Spinal cord (tissue), 10 donors: ENCODE measurements around the gene OR10V1. TPM values are rescaled to one million over a fixed set of nuclear protein-coding genes. Genes with fewer than 3 reads are reported as not detected.
"Not testable (repeated sequence)": the region's sequence is repeated elsewhere in the genome, so short reads cannot be mapped to it uniquely, and the experiment has no call there.

Experiments used
- DNase-seq, 6 donors: peaks; one replicate each; pipeline versions ENCODE4 v3.0.0 to v3.0.0-alpha.2; 2013 to 2015; ENCODE audit warnings: low spot score in 6 of 6, low read depth in 4 of 6
- H3K27ac ChIP-seq: one replicate; pipeline ENCODE4 v1.5.1; 2013; ENCODE audit warnings: low read depth, low read length, control low read depth
- H3K27me3 ChIP-seq: one replicate; pipeline ENCODE4 v1.6.1; 2013; ENCODE audit warnings: low read length; ENCODE audit not compliant: control insufficient read depth, insufficient read depth
- H3K36me3 ChIP-seq: one replicate; pipeline ENCODE4 v1.6.1; 2013; ENCODE audit warnings: low read length; ENCODE audit not compliant: control insufficient read depth, insufficient read depth
- H3K4me1 ChIP-seq: one replicate; pipeline ENCODE4 v1.6.1; 2013; ENCODE audit warnings: low read length; ENCODE audit not compliant: control insufficient read depth, insufficient read depth
- H3K4me3 ChIP-seq: one replicate; pipeline ENCODE4 v1.5.1; 2013; ENCODE audit warnings: low read depth, low read length, control low read depth
- H3K9me3 ChIP-seq: one replicate; pipeline ENCODE4 v1.6.1; 2013; ENCODE audit warnings: low read length; ENCODE audit not compliant: control insufficient read depth, insufficient read depth
- WGBS: methylation state at CpG from one replicate; pipeline ENCODE4 v1.1.5; 2013; ENCODE audit warnings: missing lambda C conversion rate; ENCODE audit not compliant: insufficient coverage; 5-methylcytosine and 5-hydroxymethylcytosine counted together
- polyA plus RNA-seq, 2 donors: library from polyadenylated mRNA; unstranded; fragments of 120-200 nt; gene quantifications; one replicate each; pipeline ENCODE4 v1.2.1, GENCODE V29; 2013; ENCODE audit not compliant: insufficient read length in 2 of 2
- total RNA-seq, 2 donors: library from RNA; depleted of rRNA in 1 of 2; stranded (reverse); fragments of 120-200 nt in 1 of 2; fragments of >200 nt in 1 of 2; gene quantifications; one replicate each; pipeline versions ENCODE4 v1.2.3 to v1.2.4, GENCODE V29; 2013 to 2014
- donor health status: healthy.

The OR10V1 gene
- total and polyA plus RNA-seq, 4 donors, result not detected

GRCh38 chr11:59716051-59716450 is 2.4 kb upstream of the OR10V1 start:
- Histone ChIP-seq H3K27me3 (no peaks in the 10 kb centered on the region), H3K4me3 (no peak overlapping the region), H3K4me1 (no peaks in the 10 kb centered on the region), H3K27ac (no peak overlapping the region), H3K36me3 (no peaks in the 10 kb centered on the region), H3K9me3 (no peaks in the 10 kb centered on the region)
- no peak for DNase-seq
- WGBS, result no CpG with 5 or more reads among the region's 3 CpGs

GRCh38 chr11:59710136-59710847 is 3.4 kb downstream of the OR10V1 start:
- no peak for DNase-seq
- Histone ChIP-seq H3K4me3 (no peak overlapping the region), H3K27me3 (no peaks in the 10 kb centered on the region), H3K36me3 (no peaks in the 10 kb centered on the region), H3K9me3 (no peaks in the 10 kb centered on the region), H3K27ac (no peak overlapping the region), H3K4me1 (no peaks in the 10 kb centered on the region)
- WGBS, result 86% methylated on average over 2 of the region's 3 CpGs

GRCh38 chr11:59708537-59708936 is 5.1 kb downstream of the OR10V1 start:
- Histone ChIP-seq H3K27me3 (no peaks in the 10 kb centered on the region), H3K9me3 (no peaks in the 10 kb centered on the region), H3K27ac (no peak overlapping the region), H3K4me1 (no peaks in the 10 kb centered on the region), H3K36me3 (no peaks in the 10 kb centered on the region), H3K4me3 (no peak overlapping the region)
- WGBS, result 80% methylated on average over 1 of the region's 1 CpG
- DNase-seq, result no peak

GRCh38 chr11:59707371-59707770 is 6.3 kb downstream of the OR10V1 start:
- Histone ChIP-seq H3K27ac (no peak overlapping the region), H3K9me3 (no peaks in the 10 kb centered on the region), H3K4me3 (no peak overlapping the region), H3K27me3 (no peaks in the 10 kb centered on the region), H3K36me3 (no peaks in the 10 kb centered on the region), H3K4me1 (no peaks in the 10 kb centered on the region)
- WGBS, result no CpG with 5 or more reads among the region's 1 CpG
- no peak for DNase-seq

GRCh38 chr11:59706518-59707285 is 6.9 kb downstream of the OR10V1 start:
- Histone ChIP-seq H3K27ac (no peak overlapping the region), H3K9me3 (no peaks in the 10 kb centered on the region), H3K27me3 (no peaks in the 10 kb centered on the region), H3K4me1 (no peaks in the 10 kb centered on the region), H3K36me3 (no peaks in the 10 kb centered on the region), H3K4me3 (no peak overlapping the region)
- no peak for DNase-seq
- WGBS, result 80% methylated on average over 2 of the region's 5 CpGs

GRCh38 chr11:59705294-59705693 is 8.4 kb downstream of the OR10V1 start:
- DNase-seq, result no peak
- Histone ChIP-seq H3K27ac (no peak overlapping the region), H3K27me3 (no peaks in the 10 kb centered on the region), H3K4me1 (no peaks in the 10 kb centered on the region), H3K9me3 (no peaks in the 10 kb centered on the region), H3K36me3 (no peaks in the 10 kb centered on the region), H3K4me3 (no peak overlapping the region)
- 100% methylated on average over 3 of the region's 6 CpGs for WGBS

- H3K27me3 ChIP-seq, H3K36me3 ChIP-seq, H3K27ac ChIP-seq, H3K4me1 ChIP-seq, H3K4me3 ChIP-seq, DNase-seq, H3K9me3 ChIP-seq: not testable (repeated sequence)
- whole genome bisulfite sequencing, result no CpG with 5 or more reads among the region's 1 CpG
These were observed 10.1 kb downstream of the OR10V1 start for GRCh38 chr11:59703515-59703914.

GRCh38 chr11:59700157-59700556 is 13.5 kb downstream of the OR10V1 start:
- H3K4me1 ChIP-seq, result not testable (repeated sequence)
- no CpG with 5 or more reads among the region's 5 CpGs for WGBS

GRCh38 chr11:59698506-59698905 is 15.1 kb downstream of the OR10V1 start:
- Histone ChIP-seq H3K36me3 (no peaks in the 10 kb centered on the region), H3K27ac (no peak overlapping the region)
- no peak for DNase-seq

More at GRCh38 chr11:59700157-59700556, 13.5 kb downstream of the OR10V1 start:
- H3K4me3 ChIP-seq, H3K36me3 ChIP-seq, H3K9me3 ChIP-seq, H3K27me3 ChIP-seq, H3K27ac ChIP-seq, DNase-seq: not testable (repeated sequence)

GRCh38 chr11:59692915-59693314 is 20.7 kb downstream of the OR10V1 start:
- no peak for DNase-seq
- Histone ChIP-seq H3K4me3 (no peak overlapping the region), H3K9me3 (peaks cover 3% of the 10 kb centered on the region), H3K36me3 (no peaks in the 10 kb centered on the region), H3K4me1 (no peaks in the 10 kb centered on the region), H3K27me3 (no peaks in the 10 kb centered on the region), H3K27ac (no peak overlapping the region)

More at GRCh38 chr11:59698506-59698905, 15.1 kb downstream of the OR10V1 start:
- H3K4me3 ChIP-seq, result no peak overlapping the region
- no peaks in the 10 kb centered on the region for H3K27me3 ChIP-seq
- no peaks in the 10 kb centered on the region for H3K9me3 ChIP-seq
- H3K4me1 ChIP-seq, result no peaks in the 10 kb centered on the region
